A673 (cell line): ENCODE measurements around the gene ZBTB45. TPM values are rescaled to one million over a fixed set of nuclear protein-coding genes. Genes with fewer than 3 reads are reported as not detected.

Experiments used
- BruUV-seq: library from RNA; stranded (reverse); fragments of 400-500 nt; replicated peaks from 2 replicates; lab custom pipeline; 2021; lab: Mats Ljungman, UMichigan
- CTCF ChIA-PET: fragments of 300-600 bp; sonication (Branson Sonifier 250); formaldehyde crosslinking; loops from one replicate; lab custom pipeline; 2022; ENCODE audit warnings: antibody characterized with exemption; lab: Charles Lee
- POLR2A ChIA-PET: fragments of 300-600 bp; sonication (Branson Sonifier 250); formaldehyde crosslinking; loops from one replicate; lab custom pipeline; 2022; ENCODE audit warnings: antibody characterized with exemption; ENCODE audit not compliant: low non-redundant PET; lab: Charles Lee
- DNase-seq: peaks from one replicate; pipeline ENCODE4 v3.0.0-alpha.2; 2015; ENCODE audit warnings: low spot score
- H3K27ac ChIP-seq: fragments of 200-600 bp; sonication (generic); 2 replicates; pipeline ENCODE4 v1.5.1; 2016; ENCODE audit warnings: mixed run types, low read depth, mild to moderate bottlenecking, mixed read lengths, antibody characterized with exemption, low read length; ENCODE audit not compliant: poor library complexity, severe bottlenecking
- H3K27me3 ChIP-seq: fragments of 200-600 bp; sonication (generic); replicated peaks from 2 replicates; pipeline ENCODE4 v1.6.1; 2017; ENCODE audit warnings: mixed run types, low read depth, mild to moderate bottlenecking, mixed read lengths, antibody characterized with exemption, low read length; ENCODE audit not compliant: insufficient read depth, poor library complexity
- H3K36me3 ChIP-seq: fragments of 200-600 bp; sonication (generic); 2 replicates; pipeline ENCODE4 v1.6.1; 2016; ENCODE audit warnings: mixed run types, mild to moderate bottlenecking, mixed read lengths, antibody characterized with exemption, low read length; ENCODE audit not compliant: insufficient read depth, poor library complexity, severe bottlenecking
- H3K4me1 ChIP-seq: fragments of 200-600 bp; sonication (generic); 2 replicates; pipeline ENCODE4 v1.6.1; 2017; ENCODE audit warnings: mixed run types, mild to moderate bottlenecking, mixed read lengths, antibody characterized with exemption, low read length; ENCODE audit not compliant: insufficient read depth, poor library complexity, severe bottlenecking
- H3K4me3 ChIP-seq: fragments of 200-600 bp; sonication (generic); 2 replicates; pipeline ENCODE4 v1.5.1; 2016; ENCODE audit warnings: low read depth, mixed run types, mild to moderate bottlenecking, mixed read lengths, low read length; ENCODE audit not compliant: poor library complexity, severe bottlenecking
- H3K9me3 ChIP-seq: fragments of 200-600 bp; sonication (generic); 2 replicates; pipeline ENCODE4 v1.6.1; 2016; ENCODE audit warnings: mixed run types, low read depth, mild to moderate bottlenecking, mixed read lengths, antibody characterized with exemption, low read length; ENCODE audit not compliant: poor library complexity, severe bottlenecking
- CTCF ChIP-seq: fragments of 300-800, 200-600 bp; sonication (generic); conservative IDR thresholded peaks from 2 replicates; pipeline ENCODE4 v1.5.1; 2017; ENCODE audit warnings: low read depth, mild to moderate bottlenecking, antibody characterized with exemption, low read length, moderate library complexity, mixed read lengths
- EZH2 ChIP-seq: fragments of 200-600 bp; sonication (generic); IDR thresholded peaks from 2 replicates; pipeline ENCODE4 v1.6.1; 2017; ENCODE audit warnings: borderline replicate concordance, low read depth, mild to moderate bottlenecking, mixed read lengths, antibody characterized with exemption, low read length; ENCODE audit not compliant: poor library complexity, severe bottlenecking
- intact Hi-C: fragments of 100-400 bp; cut with micrococcal nuclease; formaldehyde crosslinking; loops from one replicate; pipeline ENCODE4 v1.10.0; 2022; ENCODE audit not compliant: unreplicated experiment
- total RNA-seq: library from RNA; stranded (reverse); gene quantifications from 2 replicates; pipeline ENCODE4 v1.2.3, GENCODE V29; 2021

ZBTB45 gene
- total RNA-seq, 1 experiment from 2014 or later: 25.0 TPM

GRCh38 chr19:58555920-58556621, 36.5 kb upstream of the ZBTB45 start:
- H3K27me3 ChIP-seq: no peaks in the 10 kb centered on the region
- TF ChIP-seq CTCF: no peak
- no peak for TF ChIP-seq EZH2
- ChIA-PET POLR2A (interaction anchor here (0.6 kb wide), 1 partner anchor 16 kb away, joined by 5 read pairs; no protein-coding TSS in a partner anchor), CTCF (no interaction called here)
- TSS peak; percentile 50 for BruUV-seq
- H3K36me3 ChIP-seq: peaks cover 31% of the 10 kb centered on the region
- intact Hi-C loops: no loop called here
- DNase-seq: no peak
- H3K27ac ChIP-seq: no peak overlapping the region
- peaks cover 20% of the 10 kb centered on the region for H3K4me1 ChIP-seq
- H3K4me3 ChIP-seq: no peak overlapping the region
- H3K9me3 ChIP-seq: no peaks in the 10 kb centered on the region

- intact Hi-C loops: no loop called here
- BruUV-seq: no TSS peak
- H3K27me3 ChIP-seq: no peaks in the 10 kb centered on the region
- TF ChIP-seq CTCF (no peak), EZH2 (no peak)
- ChIA-PET POLR2A (interaction anchor here (0.6 to 2.0 kb wide), 2 partner anchors 12 to 17 kb away, joined by 5 to 7 read pairs; partner anchors contain the start of gene TRIM28), CTCF (no interaction called here)
- peak overlapping the region; percentile 90 for H3K27ac ChIP-seq
- H3K36me3 ChIP-seq: peaks cover 37% of the 10 kb centered on the region
- peak overlapping the region; percentile 62 for H3K4me3 ChIP-seq
- DNase-seq: no peak
- no peaks in the 10 kb centered on the region for H3K9me3 ChIP-seq
- peaks cover 20% of the 10 kb centered on the region for H3K4me1 ChIP-seq
Measured at GRCh38 chr19:58555369-58555885, 35.8 kb upstream of the ZBTB45 start.

GRCh38 chr19:58554494-58555368, 35.1 kb upstream of the ZBTB45 start, which contains the start of gene CHMP2A:
TSS of gene CHMP2A (minus strand) at chr19:58555105. CDS start at chr19:58554212, 893 bp downstream.
- no peaks in the 10 kb centered on the region for H3K27me3 ChIP-seq
- intact Hi-C loops: no loop called here
- H3K4me3 ChIP-seq: peak within 1 kb of the TSS; percentile 62
- no peaks in the 10 kb centered on the region for H3K9me3 ChIP-seq
- peaks cover 14% of the 10 kb centered on the region for H3K4me1 ChIP-seq
- DNase-seq: peak; percentile 98
- CTCF ChIA-PET: no interaction called here
- BruUV-seq: no TSS peak
- peak within 1 kb of the TSS; percentile 90 for H3K27ac ChIP-seq
- TF ChIP-seq CTCF (no peak), EZH2 (no peak)
- H3K36me3 ChIP-seq: peaks cover 44% of the 10 kb centered on the region
- POLR2A ChIA-PET: interaction anchor here (2.0 kb wide), 1 partner anchor 11 kb away, joined by 7 read pairs; the partner anchor contains the start of gene TRIM28
